Measurements from ENCODE around the gene TBC1D22A.

DNA sequence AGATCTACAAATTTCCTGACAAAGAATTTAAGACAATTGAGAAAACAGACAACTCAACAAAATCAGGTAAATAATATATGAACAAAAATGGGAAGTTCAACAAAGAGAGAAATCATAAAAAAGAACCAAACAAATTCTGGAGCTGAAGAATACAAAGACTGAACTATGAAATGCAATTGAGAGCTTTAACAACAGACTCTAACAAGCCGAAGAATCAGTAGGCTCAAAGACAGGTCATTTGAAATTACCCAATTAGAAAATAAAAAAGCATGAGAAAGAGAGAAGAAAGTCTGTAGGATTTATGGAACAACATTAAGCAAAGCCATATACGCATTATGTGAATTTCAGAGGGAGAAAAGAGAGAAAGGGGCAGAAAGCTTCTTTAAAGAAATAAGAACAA lies 72.8 kb downstream of the TBC1D22A start:
- TF ChIP-seq, protein P1, sequence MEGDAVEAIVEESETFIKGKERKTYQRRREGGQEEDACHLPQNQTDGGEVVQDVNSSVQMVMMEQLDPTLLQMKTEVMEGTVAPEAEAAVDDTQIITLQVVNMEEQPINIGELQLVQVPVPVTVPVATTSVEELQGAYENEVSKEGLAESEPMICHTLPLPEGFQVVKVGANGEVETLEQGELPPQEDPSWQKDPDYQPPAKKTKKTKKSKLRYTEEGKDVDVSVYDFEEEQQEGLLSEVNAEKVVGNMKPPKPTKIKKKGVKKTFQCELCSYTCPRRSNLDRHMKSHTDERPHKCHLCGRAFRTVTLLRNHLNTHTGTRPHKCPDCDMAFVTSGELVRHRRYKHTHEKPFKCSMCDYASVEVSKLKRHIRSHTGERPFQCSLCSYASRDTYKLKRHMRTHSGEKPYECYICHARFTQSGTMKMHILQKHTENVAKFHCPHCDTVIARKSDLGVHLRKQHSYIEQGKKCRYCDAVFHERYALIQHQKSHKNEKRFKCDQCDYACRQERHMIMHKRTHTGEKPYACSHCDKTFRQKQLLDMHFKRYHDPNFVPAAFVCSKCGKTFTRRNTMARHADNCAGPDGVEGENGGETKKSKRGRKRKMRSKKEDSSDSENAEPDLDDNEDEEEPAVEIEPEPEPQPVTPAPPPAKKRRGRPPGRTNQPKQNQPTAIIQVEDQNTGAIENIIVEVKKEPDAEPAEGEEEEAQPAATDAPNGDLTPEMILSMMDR (IDR thresholded peaks at IDR 0.05; ENCODE audit: low read depth, low read length, missing input control) = no peak
- TF ChIP-seq SP1 (IDR thresholded peaks at IDR 0.05) (no peak), JUND (IDR thresholded peaks at IDR 0.05) (no peak), FOXA1 (IDR thresholded peaks at IDR 0.05) (no peak)
- TF ChIP-seq, protein P2, sequence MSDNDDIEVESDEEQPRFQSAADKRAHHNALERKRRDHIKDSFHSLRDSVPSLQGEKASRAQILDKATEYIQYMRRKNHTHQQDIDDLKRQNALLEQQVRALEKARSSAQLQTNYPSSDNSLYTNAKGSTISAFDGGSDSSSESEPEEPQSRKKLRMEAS (IDR thresholded peaks at IDR 0.05) = no peak
- TF ChIP-seq, protein P3, sequence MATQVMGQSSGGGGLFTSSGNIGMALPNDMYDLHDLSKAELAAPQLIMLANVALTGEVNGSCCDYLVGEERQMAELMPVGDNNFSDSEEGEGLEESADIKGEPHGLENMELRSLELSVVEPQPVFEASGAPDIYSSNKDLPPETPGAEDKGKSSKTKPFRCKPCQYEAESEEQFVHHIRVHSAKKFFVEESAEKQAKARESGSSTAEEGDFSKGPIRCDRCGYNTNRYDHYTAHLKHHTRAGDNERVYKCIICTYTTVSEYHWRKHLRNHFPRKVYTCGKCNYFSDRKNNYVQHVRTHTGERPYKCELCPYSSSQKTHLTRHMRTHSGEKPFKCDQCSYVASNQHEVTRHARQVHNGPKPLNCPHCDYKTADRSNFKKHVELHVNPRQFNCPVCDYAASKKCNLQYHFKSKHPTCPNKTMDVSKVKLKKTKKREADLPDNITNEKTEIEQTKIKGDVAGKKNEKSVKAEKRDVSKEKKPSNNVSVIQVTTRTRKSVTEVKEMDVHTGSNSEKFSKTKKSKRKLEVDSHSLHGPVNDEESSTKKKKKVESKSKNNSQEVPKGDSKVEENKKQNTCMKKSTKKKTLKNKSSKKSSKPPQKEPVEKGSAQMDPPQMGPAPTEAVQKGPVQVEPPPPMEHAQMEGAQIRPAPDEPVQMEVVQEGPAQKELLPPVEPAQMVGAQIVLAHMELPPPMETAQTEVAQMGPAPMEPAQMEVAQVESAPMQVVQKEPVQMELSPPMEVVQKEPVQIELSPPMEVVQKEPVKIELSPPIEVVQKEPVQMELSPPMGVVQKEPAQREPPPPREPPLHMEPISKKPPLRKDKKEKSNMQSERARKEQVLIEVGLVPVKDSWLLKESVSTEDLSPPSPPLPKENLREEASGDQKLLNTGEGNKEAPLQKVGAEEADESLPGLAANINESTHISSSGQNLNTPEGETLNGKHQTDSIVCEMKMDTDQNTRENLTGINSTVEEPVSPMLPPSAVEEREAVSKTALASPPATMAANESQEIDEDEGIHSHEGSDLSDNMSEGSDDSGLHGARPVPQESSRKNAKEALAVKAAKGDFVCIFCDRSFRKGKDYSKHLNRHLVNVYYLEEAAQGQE (IDR thresholded peaks at IDR 0.05) = no peak
- TF ChIP-seq, protein P4, sequence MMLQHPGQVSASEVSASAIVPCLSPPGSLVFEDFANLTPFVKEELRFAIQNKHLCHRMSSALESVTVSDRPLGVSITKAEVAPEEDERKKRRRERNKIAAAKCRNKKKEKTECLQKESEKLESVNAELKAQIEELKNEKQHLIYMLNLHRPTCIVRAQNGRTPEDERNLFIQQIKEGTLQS (IDR thresholded peaks at IDR 0.05) = no peak
